CD4-positive, alpha-beta T cell treated with Interleukin-6 at 100 ng/mL for 8 hours (primary cell): Measurements from ENCODE around the gene BAIAP3.
A peak's percentile ranks its signal among the peaks of the same experiment; 100 is the strongest.

Experiments
- DNase-seq: peaks from one replicate; pipeline ENCODE4 v3.0.0-alpha.2; 2020; ENCODE audit warnings: mixed read lengths, low spot score

The BAIAP3 gene

GRCh38 chr16:1366712-1367299 lies 33.4 kb downstream of the BAIAP3 start:
- DNase-seq, result no peak

GRCh38 chr16:1367486-1368174 lies 34.2 kb downstream of the BAIAP3 start:
- no peak for DNase-seq

GRCh38 chr16:1371054-1371978 lies 37.9 kb downstream of the BAIAP3 start:
- no peak for DNase-seq

- DNase-seq, result no peak
Measured at GRCh38 chr16:1372292-1372950, 39.0 kb downstream of the BAIAP3 start.

- DNase-seq, result no peak
Measured at GRCh38 chr16:1374418-1375297, 41.2 kb downstream of the BAIAP3 start.

- no peak for DNase-seq
Measured at GRCh38 chr16:1375298-1375640, 41.8 kb downstream of the BAIAP3 start.

GRCh38 chr16:1375741-1376410 lies 42.4 kb downstream of the BAIAP3 start:
- DNase-seq, result no peak

GRCh38 chr16:1377406-1378010 lies 44.1 kb downstream of the BAIAP3 start:
- DNase-seq, result no peak

- no peak for DNase-seq
Measured at GRCh38 chr16:1378087-1378803, 44.8 kb downstream of the BAIAP3 start.

- peak; percentile 28 for DNase-seq
Measured at GRCh38 chr16:1378804-1379303, 45.4 kb downstream of the BAIAP3 start.

- peak; percentile 48 for DNase-seq
Measured at GRCh38 chr16:1379304-1380076, 46.0 kb downstream of the BAIAP3 start.

GRCh38 chr16:1380195-1380594 lies 46.8 kb downstream of the BAIAP3 start:
- no peak for DNase-seq

GRCh38 chr16:1381612-1382406 lies 48.4 kb downstream of the BAIAP3 start:
- no peak for DNase-seq

- DNase-seq, result no peak
Measured at GRCh38 chr16:1383556-1383955, 50.1 kb downstream of the BAIAP3 start.

- no peak for DNase-seq
Measured at GRCh38 chr16:1385232-1385631, 51.8 kb downstream of the BAIAP3 start.

GRCh38 chr16:1387331-1387730 lies 53.9 kb downstream of the BAIAP3 start:
- DNase-seq, result no peak

- no peak for DNase-seq
Measured at GRCh38 chr16:1389762-1390161, 56.3 kb downstream of the BAIAP3 start.

GRCh38 chr16:1390239-1390779 lies 56.9 kb downstream of the BAIAP3 start:
- DNase-seq, result no peak
